ENCODE results near the gene DDIT3.

GRCh38 chr12:57560516-57560915 is 40.2 kb upstream of the DDIT3 start:
- TF ChIP-seq CTCF (IDR thresholded peaks at IDR 0.05; ENCODE audit: insufficient read depth, low read depth, low read length) (no peak), EZH2 (IDR thresholded peaks at IDR 0.05; ENCODE audit: insufficient read depth, low read length) (no peak)

All from astrocyte (in vitro differentiated cells and primary cell).